HG03135 (cell line): ENCODE data around the gene SYAP1.
"Not testable (repeated sequence)": the region's sequence is repeated elsewhere in the genome, so short reads cannot be mapped to it uniquely, and the experiment has no call there.

Source experiments
- ATAC-seq: cut with Tn5 transposase; IDR thresholded peaks from one replicate; pipeline ENCODE4 v1.9.1; 2021; ENCODE audit warnings: mild to moderate bottlenecking, moderate library complexity; ENCODE audit not compliant: unreplicated experiment

The SYAP1 gene

GRCh38 chrX:16719334-16720084 lies at the start of gene SYAP1:
SYAP1 (plus strand) TSS chrX:16719612; CDS start chrX:16719725, 113 bp downstream.
- peak; percentile 99 for ATAC-seq

- no peak for ATAC-seq
These were observed 48.4 kb upstream of the SYAP1 start for GRCh38 chrX:16671005-16671404.

DNA sequence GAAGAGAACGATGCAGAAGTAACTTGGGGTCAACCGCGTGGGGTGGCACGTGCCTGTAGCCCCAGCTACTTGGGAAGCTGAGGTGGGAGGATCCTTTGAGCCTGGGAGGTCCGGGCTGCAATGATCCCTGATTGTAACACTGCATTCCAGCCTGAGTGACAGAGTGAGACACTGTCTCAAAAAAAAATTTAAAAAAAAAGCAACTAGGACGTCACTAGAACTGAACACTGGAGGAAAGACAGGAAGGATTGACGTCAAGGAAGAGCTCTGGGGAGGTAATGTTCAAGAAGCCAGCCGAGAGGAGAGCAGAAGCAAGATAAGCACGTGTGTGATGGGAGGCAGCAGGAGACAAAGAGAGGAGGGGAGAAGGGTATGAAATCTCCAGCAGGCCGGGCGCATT lies 40.7 kb upstream of the SYAP1 start:
- no peak for ATAC-seq

DNA sequence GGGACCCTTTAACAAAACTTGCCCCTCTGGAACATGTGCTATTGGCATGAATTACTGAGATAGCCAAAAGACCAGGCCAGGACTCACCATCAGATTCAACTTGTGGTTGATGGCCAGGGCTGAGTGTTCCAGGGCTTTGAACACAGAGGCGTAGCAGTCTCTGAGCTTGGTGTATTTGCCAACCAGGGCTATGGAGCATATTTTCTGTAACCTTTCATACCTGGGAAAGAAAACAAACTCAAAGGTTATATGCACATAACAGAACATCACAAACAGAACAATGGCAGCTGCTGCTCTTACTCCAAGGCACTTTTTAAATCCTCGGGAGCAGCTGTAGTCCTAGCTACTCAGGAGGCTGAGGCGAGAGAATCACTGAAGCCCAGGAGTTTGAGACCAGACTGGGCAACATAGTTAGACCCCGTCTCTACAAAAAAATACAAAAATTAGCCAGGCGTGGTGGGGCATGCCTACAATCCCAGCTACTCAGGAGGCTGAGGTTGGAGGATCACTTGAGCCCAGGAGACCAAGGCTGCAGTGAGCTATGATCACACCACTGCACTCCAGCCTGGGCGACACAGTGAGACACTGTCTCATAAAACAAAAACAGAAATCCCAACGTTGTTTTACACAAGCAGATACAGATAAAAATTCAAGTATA lies 36.3 kb upstream of the SYAP1 start:
- no peak for ATAC-seq

GRCh38 chrX:16687514-16687913 lies 31.9 kb upstream of the SYAP1 start:
- no peak for ATAC-seq

DNA sequence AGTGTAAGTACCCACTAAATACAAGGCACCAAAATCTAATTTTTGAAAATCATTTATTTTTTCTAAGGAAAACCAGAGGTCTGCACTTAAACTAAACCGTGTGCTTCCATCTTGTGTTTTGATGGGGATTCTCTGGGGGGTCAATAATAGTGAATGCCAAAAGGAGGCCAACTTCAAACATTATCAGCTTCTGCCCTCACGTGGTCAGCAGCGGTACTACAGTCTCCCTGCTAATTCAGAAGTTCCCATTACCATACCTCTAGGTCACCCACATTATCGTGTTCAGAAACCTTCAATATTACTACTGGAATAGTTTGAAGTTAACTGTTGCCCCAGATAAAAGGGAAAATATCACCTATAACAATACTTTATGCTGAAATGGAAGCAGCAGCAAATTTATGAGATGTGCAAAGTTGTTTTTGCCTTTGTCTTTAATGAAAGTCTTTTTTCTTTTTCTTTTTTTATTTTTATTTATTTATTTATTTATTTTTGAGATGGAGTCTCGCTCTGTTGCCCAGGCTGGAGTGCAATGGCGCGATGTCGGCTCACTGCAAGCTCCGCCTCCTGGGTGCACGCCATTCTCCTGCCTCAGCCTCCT lies 24.2 kb upstream of the SYAP1 start:
- no peak for ATAC-seq

DNA sequence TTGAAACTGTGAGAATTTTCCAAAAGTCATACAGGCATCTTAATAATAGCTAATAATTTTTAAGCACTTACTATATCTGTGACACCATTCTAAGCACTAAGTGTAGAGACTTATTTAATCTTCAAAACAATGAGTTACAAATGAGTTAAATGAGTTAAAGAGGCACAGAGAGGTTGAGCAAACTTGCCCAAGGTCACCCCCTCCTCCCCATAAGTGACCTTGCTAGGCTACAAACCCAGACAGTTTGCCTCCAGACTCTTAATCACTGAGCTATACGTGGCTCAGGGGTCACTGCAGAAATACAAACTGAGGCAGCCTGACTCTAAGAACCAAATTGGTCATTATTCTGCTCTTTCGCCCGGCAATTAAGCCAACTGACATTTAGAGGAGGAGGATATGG lies 22.5 kb upstream of the SYAP1 start:
- no peak for ATAC-seq

DNA sequence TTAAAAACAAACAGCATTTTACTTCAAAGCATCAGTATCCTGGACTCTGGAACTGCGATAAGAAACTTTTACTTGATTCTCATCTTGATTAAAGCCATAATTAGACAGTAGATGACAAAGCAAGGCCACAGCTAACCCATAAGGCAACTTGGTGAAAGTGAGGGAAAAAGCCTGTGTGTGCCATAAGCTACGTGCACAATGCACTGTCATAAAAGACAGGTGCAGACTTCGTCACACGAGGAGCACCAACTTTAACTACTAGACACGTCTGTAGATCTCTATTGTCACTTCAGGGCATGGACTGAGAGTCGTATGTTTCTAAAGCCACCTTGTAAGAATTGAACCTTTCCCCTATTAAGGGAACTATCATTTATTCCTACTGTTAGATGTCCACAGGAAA lies 20.0 kb upstream of the SYAP1 start:
- no peak for ATAC-seq

DNA sequence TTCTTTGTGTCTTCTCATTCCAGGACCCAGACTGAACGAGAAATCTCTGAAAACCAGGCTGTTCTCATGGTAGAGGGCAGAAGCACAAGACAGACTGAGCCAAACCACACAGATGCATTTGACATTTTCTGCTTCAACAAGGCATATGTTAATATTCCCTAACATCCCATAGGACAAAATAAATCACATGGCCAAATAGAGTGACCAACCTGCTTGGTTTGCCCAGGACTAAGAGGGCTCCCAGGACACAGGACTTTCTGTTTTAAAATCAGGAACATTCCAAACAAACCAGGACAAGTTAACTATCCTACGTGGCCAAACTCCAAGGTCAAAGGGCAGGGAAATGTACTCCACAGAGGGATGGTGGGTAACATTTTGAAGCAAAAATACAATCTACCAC lies 18.7 kb upstream of the SYAP1 start:
- ATAC-seq, result no peak

GRCh38 chrX:16702700-16703599 lies 16.5 kb upstream of the SYAP1 start:
- no peak for ATAC-seq

- ATAC-seq, result no peak
These were observed 14.0 kb upstream of the SYAP1 start for GRCh38 chrX:16705370-16705769.

DNA sequence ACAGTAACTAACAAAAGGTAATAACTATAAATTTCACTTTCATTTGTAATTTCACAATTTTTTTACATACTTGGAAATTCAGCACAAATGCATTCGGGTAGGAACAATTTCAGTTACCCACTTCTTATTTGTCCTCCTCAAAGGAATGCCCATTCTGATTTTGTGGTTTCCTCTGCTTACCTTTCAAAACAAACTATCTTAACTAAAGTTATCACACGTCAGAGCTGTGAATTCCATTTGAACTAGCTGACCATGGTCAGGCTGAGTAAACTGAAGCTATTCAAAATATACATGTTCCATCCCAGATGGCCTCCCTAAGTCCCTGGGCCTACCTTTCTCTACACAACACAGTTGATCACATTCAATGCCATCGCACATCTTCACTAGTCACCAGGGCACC lies 11.4 kb upstream of the SYAP1 start:
- ATAC-seq, result no peak

DNA sequence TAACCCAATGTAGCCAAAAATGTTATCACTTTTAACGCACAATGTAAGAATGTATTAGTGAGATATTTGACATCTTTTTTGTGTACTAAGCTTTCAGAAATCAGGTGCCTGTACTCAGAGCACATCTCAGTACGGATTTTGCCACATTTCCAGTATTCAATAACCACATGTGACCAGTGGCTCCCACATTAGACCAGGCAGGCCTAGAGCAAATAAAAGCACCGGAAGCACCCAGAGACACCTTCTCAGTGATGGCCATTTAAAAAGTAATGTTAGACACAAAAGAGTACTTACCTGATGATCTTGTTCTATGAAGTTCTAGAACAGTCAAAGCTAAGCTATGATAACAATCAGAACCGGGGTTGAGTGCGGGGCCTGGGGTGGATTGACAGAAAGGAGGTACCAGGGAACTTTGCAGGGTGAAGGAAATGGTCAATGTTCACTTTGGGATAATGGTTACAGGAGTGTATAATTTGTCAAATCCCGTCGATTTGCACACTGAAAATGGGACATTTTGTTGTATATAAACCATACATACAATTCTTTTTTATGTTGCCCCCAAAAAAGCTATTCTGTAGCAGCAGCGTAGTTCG lies 8.1 kb upstream of the SYAP1 start:
- ATAC-seq, result no peak

DNA sequence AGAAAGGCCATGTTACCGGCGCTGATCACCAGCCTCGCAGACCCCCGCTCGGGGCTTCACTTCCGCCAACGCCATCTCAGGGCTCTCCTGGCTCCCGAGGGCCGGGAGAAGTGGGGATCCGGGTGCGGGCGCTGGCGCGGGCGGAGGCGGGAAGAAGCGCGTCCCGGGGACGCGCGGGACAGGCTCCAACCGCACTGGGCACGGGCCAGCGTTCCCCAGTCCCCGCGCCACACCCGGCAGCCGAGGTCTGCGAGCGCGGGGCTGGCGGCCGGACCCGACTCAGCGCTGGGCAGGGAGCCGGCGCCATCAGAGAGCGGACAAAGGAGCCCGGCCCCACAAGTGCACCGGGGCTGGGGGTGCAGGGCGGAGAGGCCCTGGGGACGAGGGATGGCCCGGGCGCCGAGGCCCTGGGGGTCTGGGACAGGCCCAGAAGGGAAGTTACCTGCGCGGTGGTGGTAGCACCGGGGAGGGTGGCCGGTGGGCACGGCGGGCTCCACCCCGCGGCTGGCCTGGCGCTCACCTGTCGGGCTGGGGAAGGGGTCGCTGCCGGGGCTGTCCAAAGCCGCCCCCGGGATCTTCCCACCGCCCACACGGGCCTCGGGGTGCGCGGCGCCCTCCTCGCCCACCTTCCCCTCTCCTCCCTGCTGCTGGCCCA lies 7.4 kb upstream of the SYAP1 start:
- ATAC-seq, result peak; percentile 36

DNA sequence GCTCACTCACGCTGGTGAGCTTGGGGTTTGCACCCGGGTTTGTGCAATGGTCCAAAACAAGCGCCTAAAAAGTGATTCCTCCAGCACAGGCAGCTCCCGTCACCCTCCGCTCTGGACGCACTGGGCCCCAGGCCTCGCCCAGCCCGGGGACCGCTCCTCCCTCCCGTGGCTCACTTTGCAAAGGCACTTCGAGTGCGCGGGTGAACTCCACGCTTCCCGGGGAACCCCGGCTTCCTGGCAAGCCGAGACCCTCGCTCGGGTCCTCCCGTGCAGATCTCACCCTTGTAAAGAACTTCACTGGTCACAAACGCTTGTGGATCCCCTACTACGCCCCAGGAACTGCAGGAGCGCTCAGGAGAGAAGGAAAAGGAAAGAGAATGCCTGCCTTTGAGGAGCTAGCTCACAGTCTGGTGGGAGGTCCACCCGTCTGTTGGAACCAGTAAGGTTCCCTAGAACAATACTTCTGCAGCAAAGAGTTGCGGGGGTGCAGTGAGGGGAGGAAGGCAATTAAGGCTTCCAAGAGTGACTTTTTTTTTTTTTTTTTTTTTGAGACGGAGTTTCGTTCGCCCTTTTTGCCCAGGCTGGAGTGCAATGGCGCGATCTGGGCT lies 6.8 kb upstream of the SYAP1 start, which contains the start of gene CTPS2:
Gene CTPS2, minus strand, starts transcription at position 122 of the 608 bp plus-strand sequence. CDS start 9,767 bp downstream, outside the sequence.
- ATAC-seq, result peak; percentile 78

- ATAC-seq, result no peak
These were observed 4.9 kb upstream of the SYAP1 start for GRCh38 chrX:16714504-16714903.

DNA sequence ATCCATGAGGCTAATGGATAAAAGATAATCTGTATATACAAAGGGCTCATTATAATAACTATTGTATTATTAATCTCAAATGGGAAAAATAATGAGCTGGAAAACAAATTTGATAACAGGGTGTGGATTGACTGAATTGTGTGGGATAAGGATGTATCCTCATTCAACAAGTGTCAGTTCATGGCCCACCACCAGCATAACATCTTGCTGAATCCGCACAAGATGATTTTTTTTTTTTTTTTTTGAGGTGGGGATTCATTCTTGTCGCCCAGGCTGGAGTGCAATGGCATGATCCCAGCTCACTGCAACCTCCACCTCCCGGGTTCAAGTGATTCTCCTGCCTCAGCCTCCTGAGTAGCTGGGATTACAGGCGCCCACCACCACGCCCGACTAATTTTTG lies 3.8 kb upstream of the SYAP1 start:
- not testable (repeated sequence) for ATAC-seq

DNA sequence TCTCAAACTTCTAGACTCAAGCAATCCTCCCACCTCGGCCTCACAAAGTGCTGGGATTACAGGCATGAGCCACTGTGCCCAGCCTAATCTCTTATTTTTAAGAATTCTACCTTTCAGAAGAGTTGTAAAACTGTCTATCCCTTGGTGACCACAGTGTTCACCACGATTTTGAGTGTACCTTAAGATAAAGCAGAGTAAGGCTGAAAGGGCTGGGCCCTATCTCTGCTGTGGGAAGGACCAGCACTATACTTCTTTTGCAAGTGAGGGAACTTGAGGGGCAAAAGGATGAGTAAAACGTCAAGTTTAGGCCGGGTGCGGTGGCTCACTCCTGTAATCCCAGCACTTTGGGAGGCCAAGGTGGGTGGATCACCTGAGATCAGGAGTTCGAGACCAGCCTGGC lies 3.0 kb upstream of the SYAP1 start:
- ATAC-seq, result not testable (repeated sequence)

GRCh38 chrX:16718824-16719333 lies 533 bp upstream of the SYAP1 start:
- peak; percentile 31 for ATAC-seq
